H1 (cell line): ENCODE results near the gene GSK3B. TPM values are rescaled to one million over a fixed set of nuclear protein-coding genes. Genes with fewer than 3 reads are reported as not detected.

Source experiments
- CTCF ChIA-PET: fragments of 300-600 bp; sonication (Branson Sonifier 250); formaldehyde crosslinking; loops from one replicate; lab custom pipeline; 2021; ENCODE audit not compliant: partially characterized antibody; lab: Charles Lee
- POLR2A ChIA-PET: fragments of 300-600 bp; sonication (Branson Sonifier 250); formaldehyde crosslinking; loops from one replicate; lab custom pipeline; 2021; ENCODE audit warnings: inconsistent platforms; ENCODE audit not compliant: partially characterized antibody; lab: Charles Lee
- DNase-seq, 2 experiments: peaks; one replicate each; pipeline versions ENCODE4 v3.0.0 to v3.0.0-alpha.2; 2010 to 2022; ENCODE audit warnings: low spot score in 2 of 2, low read depth in 1 of 2, mixed read lengths in 1 of 2
- FAIRE-seq: peaks from 2 replicates; lab custom pipeline; 2011; peaks lifted over from hg19 to GRCh38; lab: Jason Lieb, UNC
- H2AFZ ChIP-seq: 2 replicates; pipeline ENCODE4 v1.8.1; 2012; ENCODE audit warnings: low read length, inconsistent platforms
- H2AK5ac ChIP-seq: 2 replicates; pipeline ENCODE4 v1.6.1; 2013; ENCODE audit warnings: low read depth, low read length
- H2BK120ac ChIP-seq: replicated peaks from 2 replicates; pipeline ENCODE3; 2013; ENCODE audit warnings: low read depth, low read length, inconsistent platforms
- H2BK12ac ChIP-seq: 2 replicates; pipeline ENCODE4 v1.6.1; 2013; ENCODE audit warnings: low read depth, low read length
- H2BK15ac ChIP-seq: 2 replicates; pipeline ENCODE4 v1.6.1; 2013; ENCODE audit warnings: low read length
- H2BK20ac ChIP-seq: 2 replicates; pipeline ENCODE4 v1.6.1; 2013; ENCODE audit warnings: low read length
- H2BK5ac ChIP-seq: 2 replicates; pipeline ENCODE4 v1.6.1; 2013; ENCODE audit warnings: low read depth, low read length
- H3K14ac ChIP-seq: 2 replicates; pipeline ENCODE4 v1.6.1; 2013; ENCODE audit warnings: inconsistent platforms; ENCODE audit not compliant: insufficient read length
- H3K18ac ChIP-seq: 2 replicates; pipeline ENCODE4 v1.6.1; 2013; ENCODE audit warnings: low read length; ENCODE audit errors: extremely low read depth
- H3K23ac ChIP-seq: 2 replicates; pipeline ENCODE4 v1.6.1; 2013; ENCODE audit warnings: inconsistent platforms; ENCODE audit not compliant: insufficient read length
- H3K23me2 ChIP-seq: 2 replicates; pipeline ENCODE4 v1.6.1; 2013; ENCODE audit warnings: low read depth, low read length
- H3K27ac ChIP-seq: 2 replicates; pipeline ENCODE4 v1.6.1; 2011; ENCODE audit warnings: low read depth, low read length, inconsistent platforms
- H3K27me3 ChIP-seq, 4 experiments: replicated peaks in 1 of 4; 1 replicate in 1 of 4; 2 replicates in 3 of 4; pipeline versions ENCODE4 v1.6.1 to v1.8.1; 2011 to 2013; ENCODE audit warnings: low read length in 3 of 4, mild to moderate bottlenecking in 3 of 4, inconsistent platforms in 2 of 4, mixed read lengths in 2 of 4, moderate library complexity in 1 of 4; ENCODE audit not compliant: control insufficient read depth in 3 of 4, insufficient read depth in 3 of 4; ENCODE audit errors: extremely low read depth in 1 of 4
- H3K36me3 ChIP-seq, 4 experiments: 2 replicates each; pipeline versions ENCODE4 v1.6.1 to v1.8.1; 2011 to 2013; ENCODE audit warnings: mild to moderate bottlenecking in 4 of 4, low read length in 3 of 4, moderate library complexity in 2 of 4, control low read depth in 1 of 4, inconsistent platforms in 1 of 4; ENCODE audit not compliant: insufficient read depth in 4 of 4, control insufficient read depth in 2 of 4
- H3K4ac ChIP-seq: replicated peaks from 2 replicates; pipeline ENCODE3; 2013; ENCODE audit warnings: low read length, low read depth, mixed read lengths, inconsistent platforms; ENCODE audit not compliant: insufficient read length
- H3K4me1 ChIP-seq, 4 experiments: replicated peaks in 1 of 4; 1 replicate in 1 of 4; 2 replicates in 3 of 4; pipeline versions ENCODE4 v1.6.1 to v1.8.1; 2011 to 2013; ENCODE audit warnings: low read length in 3 of 4, inconsistent platforms in 2 of 4, mixed read lengths in 1 of 4; ENCODE audit not compliant: insufficient read depth in 4 of 4, control insufficient read depth in 3 of 4
- H3K4me2 ChIP-seq, 2 experiments: 2 replicates each; pipeline versions ENCODE4 v1.6.1 to v1.8.1; 2011 to 2013; ENCODE audit warnings: low read depth in 2 of 2, low read length in 2 of 2, control low read depth in 1 of 2, inconsistent platforms in 1 of 2, mild to moderate bottlenecking in 1 of 2; ENCODE audit not compliant: insufficient read depth in 1 of 2
- H3K4me3 ChIP-seq, 4 experiments: fragments of 200-600, 300-600 bp in 1 of 4; sonication (generic), shearing (Covaris generic), sonication (Bioruptor Twin) in 1 of 4; 2 replicates each; pipeline versions ENCODE4 v1.5.1 to v1.8.1; 2011 to 2016; ENCODE audit warnings: low read length in 4 of 4, low read depth in 3 of 4, control low read depth in 2 of 4, inconsistent platforms in 2 of 4, mild to moderate bottlenecking in 2 of 4, mixed read lengths in 1 of 4, moderate library complexity in 1 of 4; ENCODE audit not compliant: insufficient read depth in 2 of 4; ENCODE audit errors: extremely low read depth in 1 of 4
- H3K56ac ChIP-seq: replicated peaks from 2 replicates; pipeline ENCODE3; 2013; ENCODE audit warnings: low read depth, mild to moderate bottlenecking, mixed read lengths, low read length, inconsistent platforms; ENCODE audit not compliant: insufficient read length
- H3K79me1 ChIP-seq: 2 replicates; pipeline ENCODE4 v1.6.1; 2013; ENCODE audit warnings: low read depth, low read length, control low read depth
- H3K79me2 ChIP-seq, 2 experiments: 2 replicates each; pipeline versions ENCODE4 v1.6.1 to v1.8.1; 2012 to 2013; ENCODE audit warnings: low read length in 2 of 2, mild to moderate bottlenecking in 2 of 2, inconsistent platforms in 1 of 2; ENCODE audit not compliant: insufficient read depth in 2 of 2, control insufficient read depth in 1 of 2
- H3K9ac ChIP-seq, 4 experiments: replicated peaks in 1 of 4; 1 replicate in 1 of 4; 2 replicates in 3 of 4; pipeline versions ENCODE4 v1.6.1 to v1.8.1; 2011 to 2013; ENCODE audit warnings: low read depth in 3 of 4, low read length in 3 of 4, control low read depth in 2 of 4, mild to moderate bottlenecking in 2 of 4, moderate library complexity in 2 of 4, inconsistent platforms in 1 of 4; ENCODE audit errors: extremely low read depth in 1 of 4
- H3K9me3 ChIP-seq, 2 experiments: 2 replicates each; pipeline versions ENCODE4 v1.6.1 to v1.8.1; 2012 to 2013; ENCODE audit warnings: mild to moderate bottlenecking in 2 of 2, moderate library complexity in 2 of 2, control low read depth in 1 of 2, inconsistent platforms in 1 of 2, low read depth in 1 of 2, low read length in 1 of 2, mixed read lengths in 1 of 2; ENCODE audit not compliant: insufficient read depth in 2 of 2
- H4K20me1 ChIP-seq, 2 experiments: replicated peaks in 1 of 2; 2 replicates each; pipeline versions ENCODE3 to v1.8.1; 2011 to 2013; ENCODE audit warnings: inconsistent platforms in 2 of 2, low read length in 2 of 2, mild to moderate bottlenecking in 1 of 2; ENCODE audit not compliant: insufficient read depth in 2 of 2, control insufficient read depth in 1 of 2
- H4K5ac ChIP-seq: 2 replicates; pipeline ENCODE4 v1.6.1; 2013; ENCODE audit warnings: low read length, low read depth, mixed read lengths, inconsistent platforms; ENCODE audit not compliant: insufficient read length
- H4K8ac ChIP-seq: 2 replicates; pipeline ENCODE4 v1.8.0; 2013; ENCODE audit warnings: mild to moderate bottlenecking, moderate library complexity, low read length, inconsistent platforms; ENCODE audit not compliant: insufficient read depth; ENCODE audit errors: extremely low read depth
- H4K91ac ChIP-seq: replicated peaks from 2 replicates; pipeline ENCODE3; 2013; ENCODE audit warnings: low read length, mixed read lengths, inconsistent platforms; ENCODE audit not compliant: insufficient read length
- BRCA1 ChIP-seq: IDR thresholded peaks from 2 replicates; pipeline ENCODE4 v1.6.1; 2012; ENCODE audit warnings: low read depth, low read length, improper control_type of control experiment
- CHD1 ChIP-seq: IDR thresholded peaks from 2 replicates; pipeline ENCODE4 v1.6.1; 2012; ENCODE audit warnings: low read depth, low read length, improper control_type of control experiment
- CREB1 ChIP-seq: IDR thresholded peaks from 2 replicates; pipeline ENCODE4 v1.6.1; 2012; ENCODE audit warnings: inconsistent platforms
- HDAC6 ChIP-seq: IDR thresholded peaks from one replicate; pipeline ENCODE4 v1.7.1; 2012; ENCODE audit warnings: low read depth, mild to moderate bottlenecking, inconsistent platforms, low read length, moderate library complexity
- KDM1A ChIP-seq: fragments of 200-600, 300-600 bp; sonication (generic); IDR thresholded peaks from 2 replicates; pipeline ENCODE4 v1.7.1; 2016; ENCODE audit warnings: mild to moderate bottlenecking, low read length, borderline replicate concordance
- NRF1 ChIP-seq: IDR thresholded peaks from 2 replicates; pipeline ENCODE4 v1.6.1; 2011; ENCODE audit warnings: mild to moderate bottlenecking, low read depth, low read length, improper control_type of control experiment
- POU5F1 ChIP-seq: IDR thresholded peaks from 2 replicates; pipeline ENCODE4 v1.6.1; 2011; ENCODE audit warnings: low read depth, mild to moderate bottlenecking, low read length, moderate library complexity
- RXRA ChIP-seq: IDR thresholded peaks from 2 replicates; pipeline ENCODE4 v1.6.1; 2011; ENCODE audit warnings: low read depth, mild to moderate bottlenecking, low read length, moderate library complexity; ENCODE audit not compliant: insufficient read depth
- SIRT6 ChIP-seq: IDR thresholded peaks from one replicate; pipeline ENCODE4 v1.7.1; 2012; ENCODE audit warnings: low read length, inconsistent platforms
- TCF12 ChIP-seq: IDR thresholded peaks from 2 replicates; pipeline ENCODE4 v1.6.1; 2011; ENCODE audit warnings: low read depth, mild to moderate bottlenecking, low read length
- WGBS, 2 experiments: shearing (Covaris generic) in 1 of 2; methylation state at CpG; one replicate each; pipeline versions ENCODE4 v1.1.6 to v1.1.7; 2013 to 2015; ENCODE audit warnings: low lambda C conversion rate in 2 of 2, mixed read lengths in 2 of 2, inconsistent platforms in 1 of 2, low coverage in 1 of 2, missing lambda C conversion rate in 1 of 2; ENCODE audit not compliant: insufficient replicate concordance in 2 of 2, insufficient coverage in 1 of 2, insufficient read length in 1 of 2; ENCODE audit errors: extremely low coverage in 1 of 2, missing lambda C conversion rate in 1 of 2; 5-methylcytosine and 5-hydroxymethylcytosine counted together
- polyA plus RNA-seq, 7 experiments: library from polyadenylated mRNA; depleted of rRNA in 3 of 7; stranded (reverse) in 5 of 7; unstranded in 2 of 7; fragments of >200 nt in 5 of 7; fragments of 200-250 nt in 2 of 7; gene quantifications; 1 replicate in 5 of 7; 2 replicates in 1 of 7; 4 replicates in 1 of 7; pipeline versions ENCODE4 v1.2.1 to v1.2.3, GENCODE V29; 2011 to 2013; ENCODE audit warnings: missing spikeins in 2 of 7, mixed read lengths in 2 of 7
- total RNA-seq: library from RNA; stranded (reverse); fragmentation: NEBNext Ultra II Directional; extraction: Animal tissue kit (Norgen Biotek cat#: 25700); gene quantifications from 2 replicates; pipeline ENCODE4 v1.2.1, GENCODE V29; 2021

GSK3B gene
- total and polyA plus RNA-seq, 2 of the 8 experiments (the other 6 are each of a cell fraction or from before 2014, with no cell fraction given): 24.2 to 50.7 TPM

DNA sequence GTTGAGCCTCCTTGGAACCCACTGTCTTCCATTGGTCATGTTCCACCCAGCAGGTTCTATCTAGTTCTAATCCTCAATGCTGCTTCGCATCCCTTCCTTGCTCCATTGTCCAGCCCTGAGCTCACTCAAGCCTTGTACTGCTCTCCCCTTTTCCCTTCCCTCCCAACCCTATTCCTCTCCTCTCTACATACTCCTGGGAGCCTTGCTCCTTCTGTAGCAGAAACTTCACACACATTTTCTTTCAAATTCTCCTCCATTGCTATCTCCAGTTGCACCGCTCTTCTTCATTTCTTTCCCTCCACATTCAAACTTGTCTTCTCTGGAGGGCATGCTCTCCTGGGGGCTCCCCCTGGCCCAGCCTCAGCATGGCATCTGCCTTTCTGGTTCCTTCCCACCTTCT, 297.9 kb downstream of the GSK3B start:
- H3K9me3 ChIP-seq: no peaks in the 10 kb centered on the region
- no peak overlapping the region for H3K56ac ChIP-seq
- TF ChIP-seq HDAC6 (no peak), SIRT6 (no peak), RXRA (no peak), CHD1 (no peak), CREB1 (no peak), POU5F1 (no peak), TCF12 (no peak), BRCA1 (no peak), NRF1 (no peak), KDM1A (no peak)
- TF ChIP-seq, all 59 proteins: peak for 0
- Histone ChIP-seq H4K8ac (no peak overlapping the region), H3K36me3 (no peaks in the 10 kb centered on the region), H3K79me1 (no peaks in the 10 kb centered on the region), H2BK20ac (no peak overlapping the region; the same call in 1 of the 2 replicates), H3K23me2 (no peaks in the 10 kb centered on the region), H4K20me1 (no peaks in the 10 kb centered on the region), H2BK12ac (no peak overlapping the region), H3K23ac (no peak overlapping the region), H2BK120ac (no peak overlapping the region), H3K27ac (no peak overlapping the region), H2BK5ac (no peak overlapping the region), H3K14ac (no peak overlapping the region), H2AFZ (no peak overlapping the region), H3K18ac (no peak overlapping the region), H2BK15ac (no peak overlapping the region), H2AK5ac (no peak overlapping the region), H3K79me2 (no peaks in the 10 kb centered on the region), H3K4me2 (no peak overlapping the region), H3K4me1 (peaks cover 0 to 4% (median 3%) of the 10 kb centered on the region in 4 experiments; a peak in 3 of 7 replicates), H3K9ac (no peak overlapping the region), H3K4me3 (no peak overlapping the region), H3K4ac (no peak overlapping the region), H4K91ac (no peak overlapping the region), H4K5ac (no peak overlapping the region), H3K27me3 (no peaks in the 10 kb centered on the region)
- 92% methylated on average over 2 of the region's 2 CpGs; no CpG with 5 or more reads in 1 of the 2 experiments for WGBS, 2 experiments
- POLR2A ChIA-PET: interaction anchor here (1.2 kb wide), 1 partner anchor 14 kb away, joined by 3 read pairs; no protein-coding TSS in a partner anchor
- no peak for FAIRE-seq
- CTCF ChIA-PET: interaction anchor here (1.1 kb wide), 1 partner anchor 11 kb away, joined by 3 read pairs; no protein-coding TSS in a partner anchor
- DNase-seq: no peak
